HEK293T (cell line): ENCODE measurements around the gene RABGAP1L.
A peak's percentile ranks its signal among the peaks of the same experiment; 100 is the strongest.

Source experiments
- CTCF ChIA-PET: fragments of 350-600 bp; formaldehyde crosslinking; extraction: SDS; loops from one replicate; lab custom pipeline; 2021; ENCODE audit warnings: antibody characterized with exemption, inconsistent platforms; lab: Yijun Ruan, JAX
- POLR2A ChIA-PET: fragments of 350-600 bp; formaldehyde crosslinking; extraction: SDS; loops from one replicate; lab custom pipeline; 2020; ENCODE audit warnings: antibody characterized with exemption, inconsistent platforms; lab: Yijun Ruan, JAX
- DNase-seq: peaks from one replicate; pipeline ENCODE4 v3.0.0; 2012; ENCODE audit warnings: mixed read lengths; ENCODE audit errors: extremely low spot score
- ARNT ChIP-seq: fragments of 450-650 bp; IDR thresholded peaks from 2 replicates; pipeline ENCODE4 v1.6.1; 2017; ENCODE audit warnings: mild to moderate bottlenecking
- BHLHE40 ChIP-seq: fragments of 450-650 bp; IDR thresholded peaks from 2 replicates; pipeline ENCODE4 v1.6.1; 2016; ENCODE audit warnings: mild to moderate bottlenecking, moderate library complexity, borderline replicate concordance
- CTBP1 ChIP-seq: fragments of 450-650 bp; IDR thresholded peaks from 2 replicates; pipeline ENCODE4 v1.6.1; 2016; ENCODE audit warnings: borderline replicate concordance
- ELF4 ChIP-seq: fragments of 450-650 bp; IDR thresholded peaks from 2 replicates; pipeline ENCODE4 v1.6.1; 2017; ENCODE audit warnings: antibody characterized with exemption
- FOXA1 ChIP-seq: fragments of 450-650 bp; IDR thresholded peaks from 2 replicates; pipeline ENCODE4 v1.6.1; 2016; ENCODE audit warnings: mild to moderate bottlenecking
- FOXK2 ChIP-seq: fragments of 450-650 bp; IDR thresholded peaks from 2 replicates; pipeline ENCODE4 v1.6.1; 2016; ENCODE audit warnings: mild to moderate bottlenecking
- FOXM1 ChIP-seq: fragments of 450-650 bp; IDR thresholded peaks from 2 replicates; pipeline ENCODE4 v1.6.1; 2017; ENCODE audit warnings: mild to moderate bottlenecking, borderline replicate concordance
- HDGF ChIP-seq: fragments of 450-650 bp; IDR thresholded peaks from 2 replicates; pipeline ENCODE4 v1.6.1; 2017; ENCODE audit warnings: antibody characterized with exemption, borderline replicate concordance
- L3MBTL2 ChIP-seq: fragments of 450-650 bp; conservative IDR thresholded peaks from 2 replicates; pipeline ENCODE4 v1.6.1; 2016; ENCODE audit warnings: mild to moderate bottlenecking
- LEF1 ChIP-seq: fragments of 450-650 bp; IDR thresholded peaks from 2 replicates; pipeline ENCODE4 v1.6.1; 2017; ENCODE audit warnings: mild to moderate bottlenecking, borderline replicate concordance
- NFRKB ChIP-seq: fragments of 450-650 bp; IDR thresholded peaks from 2 replicates; pipeline ENCODE4 v1.6.1; 2016; ENCODE audit warnings: mild to moderate bottlenecking, moderate library complexity
- SP1 ChIP-seq: fragments of 450-650 bp; IDR thresholded peaks from 2 replicates; pipeline ENCODE4 v1.6.1; 2017
- SUZ12 ChIP-seq: fragments of 450-650 bp; IDR thresholded peaks from 2 replicates; pipeline ENCODE4 v1.6.1; 2016; ENCODE audit warnings: mild to moderate bottlenecking
- TARDBP ChIP-seq: fragments of 450-650 bp; IDR thresholded peaks from 2 replicates; pipeline ENCODE4 v1.6.1; 2016
- ZNF384 ChIP-seq: fragments of 450-650 bp; IDR thresholded peaks from 2 replicates; pipeline ENCODE4 v1.6.1; 2016
- TF ChIP-seq, protein P1 (sequence below): fragments of 450-650 bp; IDR thresholded peaks from 2 replicates; pipeline ENCODE4 v1.6.1; 2016

The RABGAP1L gene

DNA sequence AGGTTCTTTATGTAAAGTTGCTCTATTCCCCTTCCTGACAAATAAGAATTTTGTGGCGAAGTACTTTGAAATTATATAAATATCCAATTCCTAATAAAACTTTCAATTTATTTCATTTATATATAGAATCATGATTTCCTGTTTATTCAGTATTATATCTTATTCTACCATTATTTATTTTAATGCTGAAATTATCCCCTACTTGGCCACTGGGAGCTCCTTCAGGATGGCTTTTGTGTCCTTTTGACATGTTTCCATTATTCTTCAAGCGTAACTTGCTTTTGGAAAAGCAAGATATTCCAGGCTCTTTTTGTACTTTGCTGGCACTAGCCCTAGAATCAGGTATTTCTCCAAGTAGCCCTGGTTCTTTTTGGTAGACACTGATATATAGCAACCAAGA, 773.3 kb downstream of the RABGAP1L start:
- DNase-seq = no peak
- TF ChIP-seq ZNF384 (no peak), FOXM1 (no peak), TARDBP (no peak), FOXA1 (no peak), BHLHE40 (no peak), ELF4 (no peak), ARNT (no peak), HDGF (no peak), SUZ12 (no peak), SP1 (no peak), LEF1 (no peak), L3MBTL2 (no peak), FOXK2 (no peak), NFRKB (no peak), CTBP1 (no peak)
- TF ChIP-seq, protein P1, sequence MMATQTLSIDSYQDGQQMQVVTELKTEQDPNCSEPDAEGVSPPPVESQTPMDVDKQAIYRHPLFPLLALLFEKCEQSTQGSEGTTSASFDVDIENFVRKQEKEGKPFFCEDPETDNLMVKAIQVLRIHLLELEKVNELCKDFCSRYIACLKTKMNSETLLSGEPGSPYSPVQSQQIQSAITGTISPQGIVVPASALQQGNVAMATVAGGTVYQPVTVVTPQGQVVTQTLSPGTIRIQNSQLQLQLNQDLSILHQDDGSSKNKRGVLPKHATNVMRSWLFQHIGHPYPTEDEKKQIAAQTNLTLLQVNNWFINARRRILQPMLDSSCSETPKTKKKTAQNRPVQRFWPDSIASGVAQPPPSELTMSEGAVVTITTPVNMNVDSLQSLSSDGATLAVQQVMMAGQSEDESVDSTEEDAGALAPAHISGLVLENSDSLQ = no peak
- POLR2A ChIA-PET = no interaction called here
- CTCF ChIA-PET = interaction anchor here (0.6 kb wide), 1 partner anchor 42 kb away, joined by 4 read pairs; no protein-coding TSS in a partner anchor

DNA sequence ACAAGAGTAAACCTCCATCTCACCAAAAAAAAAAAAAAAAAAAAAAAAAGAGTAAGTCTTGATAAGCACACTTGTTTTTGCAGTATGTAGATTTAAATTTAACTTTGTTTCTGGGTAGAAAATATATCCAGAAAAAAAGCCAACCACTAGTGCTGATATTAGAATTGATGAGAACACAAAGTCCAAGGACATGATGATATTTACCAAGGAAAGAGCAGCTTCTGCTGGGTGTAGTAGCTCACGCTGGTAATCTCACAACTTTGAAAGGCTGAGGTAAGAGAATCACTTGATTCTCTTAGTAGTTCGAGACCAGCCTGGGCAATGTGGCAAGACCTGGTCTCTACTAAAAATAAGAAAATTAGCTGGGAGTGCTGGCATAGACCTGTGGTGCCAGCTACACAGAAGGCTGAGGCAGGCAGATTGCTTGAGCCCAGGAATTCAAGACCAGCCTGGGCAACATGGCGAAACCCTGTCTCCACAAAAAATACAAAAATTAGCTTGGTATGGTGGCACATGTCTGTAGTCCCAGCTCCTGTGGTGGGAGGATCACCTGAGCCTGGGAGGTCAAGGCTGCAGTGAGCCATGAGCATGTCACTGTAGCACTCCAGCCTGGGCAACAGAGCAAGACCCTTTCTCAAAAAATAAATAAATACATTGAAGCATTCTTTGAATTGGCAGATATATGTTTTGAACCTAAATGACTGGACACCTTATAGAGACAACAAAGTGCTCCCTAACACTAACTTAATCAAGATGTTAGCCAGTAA, 776.8 kb downstream of the RABGAP1L start:
- TF ChIP-seq CTBP1 = no peak
- TF ChIP-seq ARNT = no peak
- TF ChIP-seq, protein P1 = no peak
- TF ChIP-seq NFRKB = no peak
- no peak for TF ChIP-seq SUZ12
- no peak for TF ChIP-seq SP1
- no peak for TF ChIP-seq HDGF
- no peak for TF ChIP-seq FOXM1
- POLR2A ChIA-PET = no interaction called here
- no peak for DNase-seq
- CTCF ChIA-PET = no interaction called here

DNA sequence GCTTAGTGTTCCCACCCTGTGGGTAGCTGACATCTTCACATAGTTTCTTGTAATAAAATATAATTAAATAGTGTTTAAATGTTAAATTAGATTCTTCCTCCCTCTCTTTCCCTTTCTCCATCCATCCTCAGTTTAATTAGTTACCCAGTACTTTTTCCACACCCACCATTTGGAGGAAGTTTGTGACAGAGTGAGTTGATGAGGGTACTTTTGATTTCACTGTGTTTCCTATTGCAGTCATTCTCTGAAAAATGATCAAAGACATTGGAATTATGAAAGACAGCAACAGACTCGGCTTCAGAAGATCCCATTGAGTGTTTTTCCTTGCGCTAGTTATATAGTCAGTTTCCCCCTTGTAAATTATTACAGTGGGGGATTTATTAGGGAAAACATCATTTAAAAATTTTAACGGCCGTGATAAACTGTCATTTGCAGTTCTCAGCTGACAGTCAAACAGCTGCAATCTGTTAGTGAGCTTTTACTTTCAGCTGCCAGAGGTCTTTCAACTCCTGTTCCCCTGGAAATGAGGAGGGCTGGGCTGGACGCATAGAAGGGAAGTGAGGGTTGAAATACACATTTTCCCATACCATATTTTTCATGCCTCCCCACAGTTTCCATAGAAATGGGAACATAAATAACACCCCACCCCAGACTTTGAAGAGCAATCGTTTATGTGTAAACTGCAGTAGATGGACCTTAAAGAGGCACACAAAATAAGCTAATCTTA, 779.1 kb downstream of the RABGAP1L start:
- TF ChIP-seq CTBP1 (no peak), FOXA1 (no peak), BHLHE40 (no peak), SUZ12 (no peak)
- TF ChIP-seq, protein P1 = peak; percentile 49
- ChIA-PET CTCF (no interaction called here), POLR2A (no interaction called here)
- DNase-seq = no peak

DNA sequence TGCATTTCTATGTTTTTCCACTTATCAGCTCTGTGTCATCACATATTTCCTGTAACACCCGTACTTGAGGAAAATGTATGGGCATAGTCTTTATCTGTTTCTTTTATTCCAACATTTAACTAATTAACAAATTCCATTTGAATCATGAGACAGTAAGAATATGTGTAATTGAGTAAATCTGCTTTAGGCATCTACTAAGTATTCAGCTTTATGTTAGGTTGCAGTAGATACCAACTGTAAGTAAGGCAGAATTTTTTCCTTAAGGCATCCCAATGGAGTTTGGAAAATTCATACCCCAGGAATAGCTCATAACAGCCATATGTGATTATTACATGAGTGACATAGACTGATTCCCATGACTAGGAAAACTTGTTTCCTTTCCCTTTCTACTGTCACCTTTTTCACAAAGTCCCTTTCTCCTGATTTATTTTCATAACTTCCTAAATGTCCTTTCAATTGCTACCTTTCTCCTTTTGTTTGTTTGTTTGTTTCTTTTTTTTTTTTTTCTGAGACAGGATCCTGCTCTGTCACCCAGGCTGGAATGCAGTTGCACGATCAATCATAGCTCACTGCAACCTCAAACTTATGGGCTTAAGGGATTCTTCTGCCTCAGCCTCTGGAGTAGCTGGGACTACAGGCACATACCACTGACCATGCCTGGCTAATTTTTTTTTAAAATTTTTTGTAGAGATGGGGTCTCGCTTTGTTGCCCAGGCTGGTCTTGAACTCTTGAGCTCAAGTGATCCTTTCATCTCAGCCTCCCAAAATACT, 780.6 kb downstream of the RABGAP1L start:
- no peak for DNase-seq
- CTCF ChIA-PET = interaction anchor here (0.6 kb wide), 1 partner anchor 53 kb away, joined by 3 read pairs; no protein-coding TSS in a partner anchor
- TF ChIP-seq HDGF (no peak), SP1 (no peak), L3MBTL2 (no peak), FOXA1 (no peak), CTBP1 (no peak), ARNT (no peak), NFRKB (no peak), FOXK2 (no peak), ELF4 (no peak), ZNF384 (no peak), TARDBP (no peak), SUZ12 (no peak), BHLHE40 (no peak), FOXM1 (no peak), LEF1 (no peak)
- TF ChIP-seq, protein P1 = no peak
- POLR2A ChIA-PET = interaction anchor here (1.6 kb wide), 1 partner anchor 59 kb away, joined by 4 read pairs; the partner anchor contains the start of gene CACYBP
